Right lobe of liver (tissue), 6 donors: ENCODE results near the gene SLC8A1. TPM values are rescaled to one million over a fixed set of nuclear protein-coding genes. Genes with fewer than 3 reads are reported as not detected.

Experiments used
- ATAC-seq, 4 donors: fragments of 200-7000 bp; cut with Tn5 transposase; one replicate each; pipeline ENCODE4 v1.9.1; 2020; ENCODE audit warnings: mild to moderate bottlenecking in 4 of 4, moderate library complexity in 4 of 4
- DNase-seq, 3 donors: peaks; one replicate each; pipeline ENCODE4 v3.0.0-alpha.2; 2020
- H3K27ac ChIP-seq, 3 donors: fragments of 200-600 bp; one replicate each; pipeline ENCODE4 v1.8.0; 2022
- H3K27me3 ChIP-seq, 2 donors: fragments of 200-600 bp; one replicate each; pipeline ENCODE4 v1.8.0; 2022
- H3K36me3 ChIP-seq, 4 donors: fragments of 200-600 bp; sonication (generic) in 1 of 4; one replicate each; pipeline versions ENCODE4 v1.5.1 to v1.8.0; 2017 to 2022; ENCODE audit warnings: control low read depth in 1 of 4
- H3K4me1 ChIP-seq, 4 donors: fragments of 200-600 bp; sonication (generic) in 1 of 4; one replicate each; pipeline versions ENCODE4 v1.5.1 to v1.8.0; 2017 to 2022; ENCODE audit warnings: control low read depth in 1 of 4
- H3K4me3 ChIP-seq, 3 donors: fragments of 200-600 bp; one replicate each; pipeline ENCODE4 v1.8.0; 2022
- H3K9me3 ChIP-seq, 4 donors: fragments of 200-600 bp; sonication (generic) in 1 of 4; one replicate each; pipeline versions ENCODE4 v1.5.1 to v1.8.0; 2017 to 2022; ENCODE audit warnings: control low read depth in 1 of 4
- POLR2A ChIP-seq: fragments of 450-650 bp; IDR thresholded peaks from one replicate; pipeline ENCODE4 v1.6.1; 2017; ENCODE audit warnings: antibody characterized with exemption, mild to moderate bottlenecking
- WGBS: methylation state at CpG from one replicate; pipeline ENCODE4 v1.1.6; 2018; ENCODE audit warnings: low coverage, low lambda C conversion rate; ENCODE audit not compliant: insufficient coverage; ENCODE audit errors: missing lambda C conversion rate; 5-methylcytosine and 5-hydroxymethylcytosine counted together
- intact Hi-C, 2 donors: fragments of 100-400 bp; cut with DNase I; formaldehyde crosslinking; loops; one replicate each; pipeline versions ENCODE4 v1.11.2 to v1.14.1; 2022
- total RNA-seq, 6 experiments: library from RNA; depleted of rRNA in 2 of 6; stranded (reverse); fragments of >200 nt in 2 of 6; fragmentation: NEBNext Ultra II Directional in 3 of 6; extraction: Animal tissue kit (Norgen Biotek cat#: 25700) in 3 of 6; gene quantifications; one replicate each; pipeline versions ENCODE4 v1.1.0 to v1.2.4, GENCODE V29; 2016 to 2023
- TF ChIP-seq, protein P1 (sequence below), 4 donors: fragments of 200-600 bp in 3 of 4; fragments of 450-650 bp in 1 of 4; IDR thresholded peaks; one replicate each; pipeline versions ENCODE4 v1.5.1 to v1.8.0; 2016 to 2022; ENCODE audit warnings: antibody characterized with exemption in 4 of 4, mild to moderate bottlenecking in 2 of 4
- donor health status: DM: no; HTN: yes; CAD: no.
- donor health status: DM: no; HTN: no; CAD: no.
- donor health status: DM: no; HTN: no; CAD: no.
- donor health status: DM: no; HTN: yes; CAD: no.
- donor health status: DM: no; HTN: yes; CAD: no.

Gene SLC8A1
- total RNA-seq, 6 experiments from 2014 or later = 3.3 to 12.1 (median 4.9) TPM

GRCh38 chr2:40416486-40416885, 35.4 kb downstream of the SLC8A1 start:
- no peak overlapping the region for H3K4me3 ChIP-seq
- H3K9me3 ChIP-seq = no peaks in the 10 kb centered on the region
- no peaks in the 10 kb centered on the region for H3K36me3 ChIP-seq
- WGBS = 57% methylated on average over 1 of the region's 1 CpG
- no peak for ATAC-seq
- TF ChIP-seq, protein P1, sequence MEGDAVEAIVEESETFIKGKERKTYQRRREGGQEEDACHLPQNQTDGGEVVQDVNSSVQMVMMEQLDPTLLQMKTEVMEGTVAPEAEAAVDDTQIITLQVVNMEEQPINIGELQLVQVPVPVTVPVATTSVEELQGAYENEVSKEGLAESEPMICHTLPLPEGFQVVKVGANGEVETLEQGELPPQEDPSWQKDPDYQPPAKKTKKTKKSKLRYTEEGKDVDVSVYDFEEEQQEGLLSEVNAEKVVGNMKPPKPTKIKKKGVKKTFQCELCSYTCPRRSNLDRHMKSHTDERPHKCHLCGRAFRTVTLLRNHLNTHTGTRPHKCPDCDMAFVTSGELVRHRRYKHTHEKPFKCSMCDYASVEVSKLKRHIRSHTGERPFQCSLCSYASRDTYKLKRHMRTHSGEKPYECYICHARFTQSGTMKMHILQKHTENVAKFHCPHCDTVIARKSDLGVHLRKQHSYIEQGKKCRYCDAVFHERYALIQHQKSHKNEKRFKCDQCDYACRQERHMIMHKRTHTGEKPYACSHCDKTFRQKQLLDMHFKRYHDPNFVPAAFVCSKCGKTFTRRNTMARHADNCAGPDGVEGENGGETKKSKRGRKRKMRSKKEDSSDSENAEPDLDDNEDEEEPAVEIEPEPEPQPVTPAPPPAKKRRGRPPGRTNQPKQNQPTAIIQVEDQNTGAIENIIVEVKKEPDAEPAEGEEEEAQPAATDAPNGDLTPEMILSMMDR (IDR thresholded peaks at IDR 0.05) = no peak
- TF ChIP-seq POLR2A = no peak
- intact Hi-C loops = no loop called here
- no peak overlapping the region for H3K27ac ChIP-seq
- H3K27me3 ChIP-seq = no peaks in the 10 kb centered on the region
- H3K4me1 ChIP-seq = no peaks in the 10 kb centered on the region
- DNase-seq = no peak

DNA sequence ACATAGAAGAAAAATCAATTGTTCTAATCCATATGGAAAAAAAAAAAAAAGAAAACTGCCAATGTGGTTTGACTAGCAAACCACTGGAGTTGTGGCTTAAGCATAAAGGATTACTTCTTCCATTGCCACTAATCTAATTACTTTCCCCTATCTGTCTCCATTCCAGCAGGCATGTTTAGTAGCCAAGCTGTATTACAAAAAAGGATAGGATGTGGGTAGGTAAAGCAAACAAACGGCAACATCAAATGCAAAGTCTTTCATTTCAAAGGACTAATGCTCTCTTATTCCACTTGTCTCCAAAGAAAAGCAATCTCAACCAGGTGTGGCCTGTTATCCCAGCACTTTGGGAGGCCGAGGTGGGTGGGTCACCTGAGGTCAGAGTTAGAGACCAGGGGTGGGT, 36.5 kb downstream of the SLC8A1 start:
- TF ChIP-seq POLR2A = no peak
- DNase-seq = no peak
- intact Hi-C loops = no loop called here
- Histone ChIP-seq H3K9me3 (no peaks in the 10 kb centered on the region), H3K27me3 (no peaks in the 10 kb centered on the region), H3K36me3 (no peaks in the 10 kb centered on the region), H3K4me3 (no peak overlapping the region), H3K27ac (no peak overlapping the region), H3K4me1 (no peaks in the 10 kb centered on the region)
- 40% methylated on average over 1 of the region's 2 CpGs for WGBS
- no peak for ATAC-seq

DNA sequence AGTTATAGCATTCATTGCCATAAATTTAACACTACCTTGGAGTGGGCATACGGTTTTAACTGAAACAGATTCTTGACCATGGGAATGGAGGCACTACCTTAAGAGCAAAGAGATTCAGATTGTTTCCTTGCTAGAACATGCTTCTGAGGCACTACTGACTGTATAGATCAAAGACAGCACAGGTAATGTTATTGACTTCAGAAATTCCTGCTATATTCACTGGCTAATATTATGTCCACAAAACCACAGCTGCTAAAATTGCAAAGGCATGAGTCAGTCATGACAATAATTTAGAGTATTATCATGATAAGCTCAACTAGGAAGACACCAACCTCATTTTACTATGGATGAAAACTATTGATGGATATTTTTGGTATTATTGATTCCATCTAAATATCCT, 39.4 kb downstream of the SLC8A1 start:
- ATAC-seq (no peak), DNase-seq (no peak)
- intact Hi-C loops = no loop called here
- no peak overlapping the region for H3K4me3 ChIP-seq
- H3K9me3 ChIP-seq = no peaks in the 10 kb centered on the region
- no peaks in the 10 kb centered on the region for H3K36me3 ChIP-seq
- no peak overlapping the region for H3K27ac ChIP-seq
- no peaks in the 10 kb centered on the region for H3K27me3 ChIP-seq
- H3K4me1 ChIP-seq = no peaks in the 10 kb centered on the region
- 71% methylated on average over 1 of the region's 1 CpG for WGBS
- no peak for TF ChIP-seq POLR2A
- TF ChIP-seq, protein P1 (IDR thresholded peaks at IDR 0.05) = no peak

DNA sequence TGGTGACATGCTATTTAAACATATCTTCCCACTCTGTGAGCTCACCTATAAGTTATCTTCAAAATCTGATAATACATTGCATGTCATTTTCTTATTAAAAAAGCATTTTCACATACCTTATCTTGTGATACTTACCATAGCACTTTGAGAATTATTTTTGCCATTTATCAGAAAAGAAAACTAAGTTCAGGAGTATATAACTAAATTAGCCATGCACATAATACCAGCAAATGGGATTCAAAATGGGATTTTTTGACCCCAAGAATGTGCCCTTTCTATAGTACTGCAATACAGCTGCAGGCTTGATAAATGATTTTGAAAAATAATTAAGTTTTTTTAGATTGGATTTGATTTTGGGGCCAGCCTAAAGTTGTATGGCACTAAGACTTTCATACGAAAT, 41.2 kb downstream of the SLC8A1 start:
- Histone ChIP-seq H3K27ac (no peak overlapping the region), H3K27me3 (no peaks in the 10 kb centered on the region), H3K9me3 (no peaks in the 10 kb centered on the region), H3K4me1 (no peaks in the 10 kb centered on the region), H3K4me3 (no peak overlapping the region), H3K36me3 (no peaks in the 10 kb centered on the region)
- intact Hi-C loops = no loop called here
- ATAC-seq (no peak), DNase-seq (no peak)
- WGBS = 21% methylated on average over 1 of the region's 1 CpG
- TF ChIP-seq, protein P1 (IDR thresholded peaks at IDR 0.05) = no peak
- no peak for TF ChIP-seq POLR2A

DNA sequence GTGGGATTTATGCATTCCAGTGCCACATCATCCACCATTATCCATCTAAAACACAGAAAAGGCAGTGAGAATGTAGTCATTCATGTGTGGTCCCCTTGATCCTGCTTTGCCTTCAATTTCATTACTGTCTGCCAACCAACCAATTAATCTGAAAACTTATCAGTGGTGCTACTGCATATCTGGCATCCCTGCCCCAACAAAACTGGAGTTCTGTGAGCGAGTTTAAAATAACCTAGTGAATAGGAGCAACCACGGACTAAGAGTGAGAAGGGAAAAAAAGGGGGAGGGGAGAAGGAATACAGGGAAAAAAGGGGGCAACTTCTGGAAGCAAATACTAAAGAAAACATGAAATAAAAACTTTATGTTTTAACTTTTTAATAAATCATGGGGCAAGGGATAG, 42.2 kb downstream of the SLC8A1 start:
- intact Hi-C loops = no loop called here
- H3K27ac ChIP-seq = no peak overlapping the region
- TF ChIP-seq, protein P1 (IDR thresholded peaks at IDR 0.05) = no peak
- no peak for TF ChIP-seq POLR2A
- ATAC-seq = no peak
- H3K27me3 ChIP-seq = no peaks in the 10 kb centered on the region
- no peak for DNase-seq
- no peak overlapping the region for H3K4me3 ChIP-seq
- no peaks in the 10 kb centered on the region for H3K9me3 ChIP-seq
- no peaks in the 10 kb centered on the region for H3K36me3 ChIP-seq
- WGBS = 32% methylated on average over 2 of the region's 2 CpGs
- H3K4me1 ChIP-seq = no peaks in the 10 kb centered on the region
